Activated naive CD4-positive, alpha-beta T cell treated with anti-CD3 and anti-CD28 coated beads, Interleukin-2, amount 50 U/mL, for 72 hours (primary cell): ENCODE measurements around the gene NUBP1. TPM values are rescaled to one million over a fixed set of nuclear protein-coding genes. Genes with fewer than 3 reads are reported as not detected.

Experiments used
- ATAC-seq, 2 donors: fragments of 150-1000 bp; cut with Tn5 transposase; 2 replicates each; pipeline ENCODE4 v1.10.0; 2021; ENCODE audit warnings: mild to moderate bottlenecking in 2 of 2, moderate library complexity in 2 of 2
- DNase-seq, 2 donors: peaks; one replicate each; pipeline ENCODE4 v3.0.0; 2021 to 2022; ENCODE audit warnings: low spot score in 2 of 2
- H3K27ac Mint-ChIP-seq, 2 donors: one replicate each; pipeline ENCODE4 v1.8.0; 2022; ENCODE audit warnings: mild to moderate bottlenecking in 2 of 2, mixed read lengths in 2 of 2
- H3K36me3 Mint-ChIP-seq, 2 donors: one replicate each; pipeline ENCODE4 v1.8.0; 2022; ENCODE audit warnings: mixed read lengths in 2 of 2
- H3K9me3 Mint-ChIP-seq, 2 donors: one replicate each; pipeline ENCODE4 v1.8.0; 2022; ENCODE audit warnings: mixed read lengths in 2 of 2
- total RNA-seq, 2 donors: library from RNA; stranded (reverse); gene quantifications; one replicate each; pipeline ENCODE4 v1.2.3, GENCODE V29; 2022

Gene NUBP1
- total RNA-seq, 2 donors from 2014 or later: 21.3 to 31.2 TPM

DNA sequence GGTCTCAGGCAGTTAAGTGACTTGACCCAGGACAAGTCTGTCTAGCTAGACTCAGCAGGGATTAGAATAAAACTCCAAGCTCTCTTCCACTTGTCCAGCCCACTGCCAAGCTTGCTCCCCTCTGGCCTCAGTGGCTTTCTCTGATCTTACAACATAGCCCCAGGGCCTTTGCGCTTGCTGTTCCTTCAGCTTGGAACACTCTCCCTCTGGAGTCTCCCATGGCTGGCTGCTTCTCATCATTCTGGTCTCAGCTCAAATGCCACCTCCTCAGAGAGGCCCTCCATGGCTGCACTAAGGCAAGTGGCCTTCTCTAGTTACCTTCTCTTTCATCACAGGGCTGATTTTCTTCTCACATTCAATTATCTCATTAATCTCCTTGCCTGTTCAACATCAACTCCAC, 73.9 kb downstream of the NUBP1 start:
- ATAC-seq (no peak), DNase-seq (no peak)
- no peaks in the 10 kb centered on the region for H3K36me3 Mint-ChIP-seq
- H3K27ac Mint-ChIP-seq: no peak overlapping the region
- no peaks in the 10 kb centered on the region for H3K9me3 Mint-ChIP-seq

GRCh38 chr16:10817963-10818941, 74.6 kb downstream of the NUBP1 start, which contains the start of gene TVP23A:
TSS of gene TVP23A (minus strand) at chr16:10818794. CDS start at chr16:10818493, 301 bp downstream.
- H3K27ac Mint-ChIP-seq: no peak within 1 kb of the TSS
- no peaks in the 10 kb centered on the region for H3K9me3 Mint-ChIP-seq
- H3K36me3 Mint-ChIP-seq: no peaks in the 10 kb centered on the region
- ATAC-seq (no peak), DNase-seq (no peak)

Other genes with a start within 250 kb of the NUBP1 start
- not detected for gene EMP2, start 163.2 kb upstream of the NUBP1 start, total RNA-seq
- gene TEKT5, start 48.9 kb upstream of the NUBP1 start, total RNA-seq: not detected
- gene TVP23A, start 75.0 kb downstream of the NUBP1 start, total RNA-seq: not detected
- gene CIITA, start 133.4 kb downstream of the NUBP1 start, total RNA-seq: 1 to 10 TPM in 1 of 2 donors, under 1 TPM in 1; 0.52 to 2.3 TPM
- 10 to 100 TPM; 17.1 to 30.2 TPM for gene DEXI, start 198.6 kb downstream of the NUBP1 start, total RNA-seq
- gene CLEC16A, start 200.7 kb downstream of the NUBP1 start, total RNA-seq: 10 to 100 TPM; 28.0 to 33.2 TPM